NT2/D1 (cell line): ENCODE measurements around the gene MVD.

ENCODE experiments used
- DNase-seq: peaks from one replicate; pipeline ENCODE4 v3.0.0-alpha.2; 2011; ENCODE audit warnings: low read depth, low spot score
- H3K27me3 ChIP-seq: 2 replicates; pipeline ENCODE4 v1.6.0; 2011; ENCODE audit warnings: mild to moderate bottlenecking; ENCODE audit not compliant: insufficient read length, insufficient read depth
- H3K36me3 ChIP-seq: 2 replicates; pipeline ENCODE4 v1.6.1; 2011; ENCODE audit warnings: mild to moderate bottlenecking, low read length, mixed read lengths; ENCODE audit not compliant: insufficient read depth, insufficient read length
- H3K4me1 ChIP-seq: 2 replicates; pipeline ENCODE4 v1.5.1; 2011; ENCODE audit not compliant: insufficient read depth, insufficient read length
- H3K4me3 ChIP-seq: 2 replicates; pipeline ENCODE4 v1.5.1; 2011; ENCODE audit warnings: low read depth; ENCODE audit not compliant: insufficient read length
- H3K9ac ChIP-seq: 2 replicates; pipeline ENCODE4 v1.6.0; 2011; ENCODE audit warnings: low read depth; ENCODE audit not compliant: insufficient read length
- H3K9me3 ChIP-seq: 2 replicates; pipeline ENCODE4 v1.5.1; 2011; ENCODE audit warnings: mild to moderate bottlenecking, low read length; ENCODE audit not compliant: insufficient read depth
- SUZ12 ChIP-seq: IDR thresholded peaks from 2 replicates; pipeline ENCODE4 v1.6.1; 2011; ENCODE audit not compliant: insufficient read length, insufficient read depth; ENCODE audit errors: extremely low read depth
- YY1 ChIP-seq: IDR thresholded peaks from 2 replicates; pipeline ENCODE4 v1.6.1; 2011; ENCODE audit not compliant: insufficient read length, insufficient read depth
- ZNF274 ChIP-seq: IDR thresholded peaks from 2 replicates; pipeline ENCODE4 v1.6.1; 2011; ENCODE audit warnings: mild to moderate bottlenecking, low read depth, low read length

Gene MVD

DNA sequence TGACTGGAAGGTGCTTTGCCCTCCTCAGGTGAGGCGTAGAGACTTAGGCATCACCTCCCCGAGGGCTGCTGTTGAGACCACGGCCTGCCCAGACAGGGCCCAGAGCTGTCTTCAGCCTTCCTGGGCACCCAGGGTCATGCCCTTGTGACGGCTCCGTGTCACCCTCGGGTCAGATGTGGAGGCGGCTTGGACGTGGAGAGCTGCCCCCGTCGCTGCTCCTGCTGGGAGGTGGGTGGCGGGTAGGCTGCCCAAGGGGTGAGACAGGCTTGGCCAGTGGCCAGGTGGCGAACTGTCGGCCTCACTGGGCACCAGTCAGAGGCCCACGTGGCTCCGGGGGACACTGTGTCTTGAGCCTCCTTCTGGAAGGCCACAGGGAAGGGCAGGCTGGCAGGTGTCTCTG, 32.3 kb upstream of the MVD start:
- TF ChIP-seq ZNF274 (no peak), SUZ12 (no peak), YY1 (no peak)
- H3K36me3 ChIP-seq = peaks cover 54% of the 10 kb centered on the region
- peaks cover 9% of the 10 kb centered on the region for H3K4me1 ChIP-seq
- no peak overlapping the region for H3K4me3 ChIP-seq
- no peak for DNase-seq
- H3K9ac ChIP-seq = peak overlapping the region; percentile 10
- no peaks in the 10 kb centered on the region for H3K9me3 ChIP-seq
- peaks cover 8% of the 10 kb centered on the region for H3K27me3 ChIP-seq

DNA sequence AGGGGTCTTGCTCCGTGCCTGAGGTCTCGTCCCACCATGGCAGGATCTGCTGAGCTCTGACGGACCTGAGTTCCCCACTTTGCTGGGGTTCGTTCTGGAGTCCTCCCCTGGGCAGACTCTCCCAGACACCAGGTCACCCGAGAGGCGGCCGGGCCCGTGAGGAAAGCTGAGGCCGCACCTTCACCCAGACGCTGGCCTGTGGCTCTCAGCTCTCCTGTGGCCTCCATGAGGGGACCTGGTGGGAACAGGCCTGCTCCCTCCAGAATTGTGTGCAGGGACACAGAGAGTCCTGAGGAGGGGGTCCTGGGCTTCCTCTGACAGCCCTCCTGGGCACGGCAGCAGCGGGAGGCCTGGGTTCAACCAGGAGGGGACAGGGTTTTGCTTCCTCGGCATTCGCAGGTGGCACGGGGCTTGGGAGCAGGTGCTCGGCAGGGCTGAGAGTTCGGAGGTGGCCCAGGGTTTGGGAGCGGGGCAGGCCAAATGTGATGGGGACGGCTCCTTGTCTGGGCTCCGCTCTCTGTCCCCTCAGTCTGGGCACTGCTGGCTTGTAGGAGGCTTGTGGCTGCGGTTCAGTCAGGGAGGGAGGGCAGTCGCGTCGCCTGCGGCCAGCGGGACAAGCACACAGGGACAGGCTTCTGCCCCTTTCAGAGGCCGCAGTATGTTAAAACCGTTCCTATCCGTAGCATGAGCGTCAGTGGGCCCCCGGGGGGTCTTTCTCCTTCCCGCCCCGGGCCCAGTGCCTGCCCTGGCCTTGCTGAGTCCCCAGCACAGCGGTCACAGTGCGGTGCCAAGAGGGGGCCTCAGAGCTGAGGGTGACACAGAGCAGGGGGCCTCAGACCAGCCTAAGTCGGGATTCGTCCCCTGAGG, 31.6 kb upstream of the MVD start:
- no peak for DNase-seq
- peaks cover 13% of the 10 kb centered on the region for H3K27me3 ChIP-seq
- no peaks in the 10 kb centered on the region for H3K9me3 ChIP-seq
- no peak overlapping the region for H3K4me3 ChIP-seq
- peaks cover 46% of the 10 kb centered on the region for H3K36me3 ChIP-seq
- peaks cover 10% of the 10 kb centered on the region for H3K4me1 ChIP-seq
- TF ChIP-seq ZNF274 (no peak), SUZ12 (no peak), YY1 (no peak)
- peak overlapping the region; percentile 10 for H3K9ac ChIP-seq

DNA sequence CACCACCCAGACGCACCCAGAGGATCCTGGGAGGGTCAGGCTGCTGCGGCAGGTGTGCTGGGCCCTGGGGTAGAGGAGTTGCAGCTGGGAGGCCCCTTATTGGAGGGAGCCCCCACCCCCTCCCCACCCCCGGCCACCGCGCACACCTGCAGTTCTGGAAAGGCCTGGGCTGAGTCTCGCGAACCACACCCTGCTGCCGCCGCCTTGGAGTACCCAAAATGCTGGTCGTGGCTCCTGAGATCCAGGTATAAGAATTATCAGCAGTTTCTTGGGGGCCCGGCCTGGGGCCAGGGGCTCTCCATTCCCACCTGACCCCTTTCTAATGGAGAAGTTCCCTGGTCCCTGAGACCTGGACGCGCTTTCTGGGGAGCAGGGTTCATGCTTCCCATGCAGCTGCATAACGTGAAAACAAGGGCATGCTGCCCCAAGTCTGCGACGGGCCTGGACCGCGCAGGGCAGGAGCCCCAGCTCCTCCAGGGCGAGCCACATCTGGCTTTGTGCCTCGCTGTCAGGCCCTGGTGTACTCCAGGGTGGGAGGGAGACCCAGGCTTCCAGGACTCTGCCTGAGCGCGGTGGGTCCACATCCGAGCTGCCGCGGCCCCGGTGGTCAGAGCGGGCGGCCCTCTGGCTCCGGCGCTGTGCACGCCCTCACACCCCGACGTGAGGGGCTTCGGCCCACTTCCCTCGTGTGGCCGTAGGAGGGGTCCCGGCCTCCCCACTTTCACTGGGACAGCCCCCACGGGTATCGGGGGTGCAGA, 30.7 kb upstream of the MVD start:
- no peak overlapping the region for H3K9ac ChIP-seq
- H3K27me3 ChIP-seq = peaks cover 22% of the 10 kb centered on the region
- peaks cover 15% of the 10 kb centered on the region for H3K4me1 ChIP-seq
- no peak overlapping the region for H3K4me3 ChIP-seq
- H3K36me3 ChIP-seq = peaks cover 38% of the 10 kb centered on the region
- H3K9me3 ChIP-seq = no peaks in the 10 kb centered on the region
- DNase-seq = no peak
- TF ChIP-seq YY1 (no peak), SUZ12 (no peak), ZNF274 (no peak)

DNA sequence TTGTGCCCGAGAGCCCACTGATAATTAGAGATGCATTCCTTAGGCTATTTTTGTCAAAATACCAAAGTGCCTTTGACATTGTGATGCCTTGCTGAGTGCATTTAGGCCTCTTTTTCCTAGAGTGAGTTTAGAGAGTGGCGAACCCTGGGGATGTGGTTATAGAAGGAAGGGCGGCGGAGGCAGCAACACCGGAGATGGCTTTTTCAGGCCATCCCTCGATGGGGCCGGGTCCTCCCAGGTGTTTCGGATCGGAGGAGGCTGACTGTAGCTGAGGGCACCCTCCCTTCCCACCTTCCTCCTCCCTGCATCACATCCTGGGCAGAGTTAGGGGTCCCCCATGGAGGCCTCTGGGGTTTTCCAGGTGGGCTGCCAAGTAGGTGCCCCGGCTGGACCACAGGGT, 30.0 kb upstream of the MVD start:
- no peak for DNase-seq
- TF ChIP-seq YY1 = no peak
- no peak overlapping the region for H3K9ac ChIP-seq
- peaks cover 29% of the 10 kb centered on the region for H3K27me3 ChIP-seq
- H3K4me1 ChIP-seq = peaks cover 22% of the 10 kb centered on the region
- no peaks in the 10 kb centered on the region for H3K9me3 ChIP-seq
- H3K36me3 ChIP-seq = peaks cover 31% of the 10 kb centered on the region
- H3K4me3 ChIP-seq = no peak overlapping the region

DNA sequence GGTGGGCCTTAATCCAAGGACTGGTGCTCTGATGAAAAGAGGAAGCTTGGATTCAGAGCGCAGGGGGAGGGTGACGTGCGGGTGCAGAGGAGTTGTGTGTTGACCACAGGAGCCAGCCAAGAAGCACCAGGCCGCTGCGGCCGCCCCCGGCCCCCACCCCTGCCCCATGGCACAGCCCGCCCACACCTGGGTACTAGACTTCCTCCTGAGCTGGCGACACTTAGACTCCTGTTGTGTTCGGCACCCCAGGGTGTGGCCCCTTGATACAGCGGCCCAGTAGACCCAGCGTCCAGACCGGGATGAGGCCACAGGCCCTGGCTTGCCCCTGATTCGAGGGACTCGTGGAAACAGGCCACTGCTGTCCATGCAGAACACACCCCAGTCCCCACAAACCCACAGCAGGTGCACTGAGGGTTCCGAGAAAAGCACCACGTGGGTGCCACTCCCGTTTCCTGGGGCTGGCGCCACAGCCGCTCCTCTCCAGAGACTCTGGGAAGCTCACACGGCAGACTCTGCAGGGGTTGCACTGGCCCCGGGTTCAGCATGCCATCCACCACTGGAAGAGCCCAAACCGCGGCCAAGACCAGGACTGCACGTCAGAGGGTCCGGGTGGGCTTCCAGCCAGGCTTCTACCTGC, 29.2 kb upstream of the MVD start:
- Histone ChIP-seq H3K9ac (no peak overlapping the region), H3K9me3 (no peaks in the 10 kb centered on the region), H3K27me3 (peaks cover 37% of the 10 kb centered on the region), H3K36me3 (peaks cover 22% of the 10 kb centered on the region), H3K4me1 (peaks cover 24% of the 10 kb centered on the region), H3K4me3 (no peak overlapping the region)
- DNase-seq = no peak
- TF ChIP-seq ZNF274 (no peak), SUZ12 (no peak), YY1 (no peak)

DNA sequence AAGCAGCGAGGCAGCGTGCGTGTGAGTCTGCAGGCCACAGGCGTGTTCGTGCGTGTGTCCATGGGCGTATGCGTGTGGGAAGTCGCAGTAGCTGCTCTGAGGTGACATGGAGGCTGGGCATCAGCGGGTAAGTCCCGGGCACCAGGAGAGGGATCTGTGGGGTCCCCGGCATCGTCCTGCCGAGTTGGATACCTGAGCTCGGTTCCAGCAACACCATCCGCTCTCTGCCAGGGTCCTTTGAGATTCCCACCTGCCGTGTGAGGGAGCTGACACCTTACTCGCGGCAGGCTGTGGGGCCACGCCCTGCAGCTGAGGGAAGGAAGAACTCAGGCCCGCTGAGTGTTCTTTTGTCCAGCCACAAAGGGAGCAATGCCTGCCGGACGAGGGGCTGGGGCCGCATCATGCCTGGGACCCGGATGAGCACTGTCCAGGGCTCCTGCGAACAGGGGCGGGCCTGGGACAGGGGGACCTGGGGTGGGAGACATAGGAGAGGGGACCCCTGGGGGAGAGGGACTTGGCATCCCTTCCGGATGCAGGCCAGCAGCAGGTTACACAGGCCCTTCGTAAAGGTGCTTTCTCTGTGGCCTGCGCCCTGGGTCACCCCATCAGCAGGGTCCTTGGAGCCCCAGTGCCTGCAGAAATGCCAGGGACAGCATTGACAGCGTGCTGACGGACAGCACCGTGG, 28.4 kb upstream of the MVD start:
- H3K9me3 ChIP-seq = no peaks in the 10 kb centered on the region
- H3K4me3 ChIP-seq = no peak overlapping the region
- peaks cover 44% of the 10 kb centered on the region for H3K27me3 ChIP-seq
- H3K9ac ChIP-seq = no peak overlapping the region
- no peak for DNase-seq
- H3K4me1 ChIP-seq = peaks cover 29% of the 10 kb centered on the region
- H3K36me3 ChIP-seq = peaks cover 15% of the 10 kb centered on the region
- TF ChIP-seq YY1 (no peak), ZNF274 (no peak), SUZ12 (no peak)
